Measurements from ENCODE around the gene SLC2A6.

The SLC2A6 gene

DNA sequence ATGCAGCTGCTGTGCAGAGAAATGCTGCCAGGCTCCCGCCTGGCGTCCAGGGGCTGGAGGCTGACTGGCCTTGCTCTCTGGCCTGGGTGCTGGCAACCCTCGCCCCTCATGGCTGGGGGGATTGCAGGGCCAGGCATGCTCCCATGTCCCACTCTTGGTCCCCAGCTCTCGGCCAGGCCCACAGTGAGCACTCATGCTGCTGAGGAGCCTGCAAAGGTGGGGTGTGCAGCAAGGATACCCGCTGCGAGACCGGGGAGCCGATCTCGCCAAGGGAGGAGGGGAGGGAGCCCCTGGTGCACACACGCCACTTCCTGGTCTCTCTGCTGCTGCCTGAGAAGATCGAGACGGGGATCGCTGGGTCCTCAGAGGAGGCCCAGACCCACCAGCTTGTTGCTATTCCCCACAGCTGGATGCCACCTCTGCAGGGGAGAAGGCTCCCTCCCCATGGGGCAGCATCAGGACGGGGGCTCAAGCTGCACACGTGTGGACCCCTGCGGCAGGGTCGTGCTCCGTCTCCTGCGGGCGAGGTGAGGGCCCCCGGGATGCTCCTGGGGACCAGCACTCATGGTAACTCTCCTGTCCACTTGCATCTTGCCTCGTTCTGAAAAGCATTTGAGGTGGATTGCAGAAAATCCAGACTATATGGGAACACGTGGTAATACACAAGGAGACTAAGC, 33.5 kb downstream of the SLC2A6 start:
- Mint-ChIP-seq H3K36me3 (peaks cover 0 to 2% of the 10 kb centered on the region in 2 donors), H3K9me3 (no peaks in the 10 kb centered on the region), H3K4me1 (peaks cover 17 to 18% of the 10 kb centered on the region in 2 donors), H3K4me3 (no peak overlapping the region), H3K27ac (no peak overlapping the region), H3K27me3 (no peaks in the 10 kb centered on the region)
- no peak for ATAC-seq (replicated peaks)
- no peak for DNase-seq

DNA sequence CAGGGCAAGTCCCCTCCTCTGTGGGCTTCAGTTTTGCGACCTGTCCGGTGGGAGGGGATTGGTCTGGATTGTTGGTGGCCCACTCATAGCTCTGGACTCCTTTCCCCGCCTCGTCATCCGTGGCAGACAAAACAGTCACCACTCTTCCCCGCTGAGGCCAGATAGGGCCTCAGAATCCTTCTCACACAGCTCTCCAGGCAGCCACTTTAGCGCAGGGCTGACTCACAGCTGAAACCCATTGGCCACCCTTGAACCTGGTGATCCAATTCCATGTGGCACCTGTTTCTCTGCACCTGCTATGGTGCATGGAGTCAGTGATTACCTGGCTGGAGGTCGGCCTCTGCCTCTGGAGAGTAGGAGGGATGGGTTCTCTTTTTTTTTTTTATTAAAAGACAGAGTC, 34.9 kb downstream of the SLC2A6 start:
- Mint-ChIP-seq H3K4me1 (peaks cover 27 to 32% of the 10 kb centered on the region in 2 donors), H3K4me3 (no peak overlapping the region), H3K9me3 (no peaks in the 10 kb centered on the region), H3K27me3 (no peaks in the 10 kb centered on the region), H3K36me3 (peaks cover 0 to 2% of the 10 kb centered on the region in 2 donors), H3K27ac (no peak overlapping the region)
- DNase-seq (no peak), ATAC-seq (replicated peaks) (no peak)

DNA sequence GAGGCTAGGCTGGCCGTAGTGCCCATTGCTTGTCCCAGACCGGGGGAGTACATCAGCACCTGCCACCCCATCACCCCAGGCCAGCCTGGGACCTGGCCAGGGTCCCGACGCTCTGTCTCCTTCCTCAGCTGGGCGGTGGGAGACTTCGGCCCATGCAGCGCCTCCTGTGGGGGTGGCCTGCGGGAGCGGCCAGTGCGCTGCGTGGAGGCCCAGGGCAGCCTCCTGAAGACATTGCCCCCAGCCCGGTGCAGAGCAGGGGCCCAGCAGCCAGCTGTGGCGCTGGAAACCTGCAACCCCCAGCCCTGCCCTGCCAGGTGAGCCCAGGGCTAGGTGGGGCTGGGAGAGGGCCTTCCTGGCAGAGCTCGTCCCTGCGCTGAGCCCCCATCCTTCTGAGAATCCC, 35.7 kb downstream of the SLC2A6 start:
- Mint-ChIP-seq H3K9me3 (no peaks in the 10 kb centered on the region), H3K36me3 (peaks cover 0 to 2% of the 10 kb centered on the region in 2 donors), H3K4me1 (peaks cover 27 to 34% of the 10 kb centered on the region in 2 donors), H3K4me3 (no peak overlapping the region), H3K27me3 (no peaks in the 10 kb centered on the region), H3K27ac (no peak overlapping the region)
- DNase-seq (no peak), ATAC-seq (replicated peaks) (no peak)

DNA sequence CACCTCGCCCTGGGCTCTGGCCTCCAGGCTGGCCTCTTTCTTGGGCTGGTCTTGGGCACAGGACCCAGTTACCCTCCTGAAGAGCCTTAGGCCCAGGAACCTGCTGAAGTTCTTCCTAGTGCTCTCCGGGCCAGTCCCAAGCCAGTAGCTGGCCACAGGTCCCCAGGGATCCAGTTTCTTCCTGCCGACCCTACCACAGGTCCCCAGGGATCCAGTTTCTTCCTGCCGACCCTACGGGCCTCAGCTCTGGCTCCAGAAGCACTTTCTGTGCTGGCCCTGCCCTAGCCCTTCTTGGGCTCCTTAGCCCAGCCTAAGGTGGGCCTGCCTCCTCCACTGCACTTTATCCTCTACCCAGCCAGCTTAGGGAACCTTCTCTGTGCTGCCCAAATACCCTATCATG, 37.3 kb downstream of the SLC2A6 start:
- Mint-ChIP-seq H3K27me3 (no peaks in the 10 kb centered on the region), H3K36me3 (peaks cover 0 to 2% of the 10 kb centered on the region in 2 donors), H3K9me3 (no peaks in the 10 kb centered on the region), H3K4me3 (peak overlapping the region; percentile 46 to 61), H3K4me1 (peaks cover 33 to 41% of the 10 kb centered on the region in 2 donors), H3K27ac (peak overlapping the region; percentile 89)
- DNase-seq (no peak), ATAC-seq (replicated peaks) (no peak)

- ATAC-seq (replicated peaks) = peak; percentile 87
- Mint-ChIP-seq H3K27ac (peak overlapping the region; percentile 89), H3K27me3 (no peaks in the 10 kb centered on the region), H3K36me3 (peaks cover 0 to 2% of the 10 kb centered on the region in 2 donors), H3K9me3 (no peaks in the 10 kb centered on the region), H3K4me3 (peak overlapping the region in 1 of 2 donors; percentile 42), H3K4me1 (peaks cover 33 to 41% of the 10 kb centered on the region in 2 donors)
- peak; percentile 42 for DNase-seq
These were observed 38.0 kb downstream of the SLC2A6 start for GRCh38 chr9:133440874-133441273.

- H3K27ac Mint-ChIP-seq = no peak overlapping the region
- no peaks in the 10 kb centered on the region for H3K9me3 Mint-ChIP-seq
- no peak overlapping the region for H3K4me3 Mint-ChIP-seq
- peaks cover 33 to 41% of the 10 kb centered on the region in 2 donors for H3K4me1 Mint-ChIP-seq
- peaks cover 0 to 2% of the 10 kb centered on the region in 2 donors for H3K36me3 Mint-ChIP-seq
- DNase-seq (no peak), ATAC-seq (replicated peaks) (peak in 1 of 2 donors; percentile 51)
- peaks cover 0 to 3% of the 10 kb centered on the region in 2 donors for H3K27me3 Mint-ChIP-seq
These were observed 39.6 kb downstream of the SLC2A6 start for GRCh38 chr9:133439337-133439736.

GRCh38 chr9:133437753-133438531, 41.0 kb downstream of the SLC2A6 start:
- H3K27ac Mint-ChIP-seq = peak overlapping the region; percentile 31
- peaks cover 33 to 41% of the 10 kb centered on the region in 2 donors for H3K4me1 Mint-ChIP-seq
- H3K27me3 Mint-ChIP-seq = peaks cover 0 to 3% of the 10 kb centered on the region in 2 donors
- H3K36me3 Mint-ChIP-seq = peaks cover 0 to 2% of the 10 kb centered on the region in 2 donors
- no peaks in the 10 kb centered on the region for H3K9me3 Mint-ChIP-seq
- DNase-seq = no peak
- ATAC-seq (replicated peaks) = peak; percentile 36 to 46
- no peak overlapping the region for H3K4me3 Mint-ChIP-seq

DNA sequence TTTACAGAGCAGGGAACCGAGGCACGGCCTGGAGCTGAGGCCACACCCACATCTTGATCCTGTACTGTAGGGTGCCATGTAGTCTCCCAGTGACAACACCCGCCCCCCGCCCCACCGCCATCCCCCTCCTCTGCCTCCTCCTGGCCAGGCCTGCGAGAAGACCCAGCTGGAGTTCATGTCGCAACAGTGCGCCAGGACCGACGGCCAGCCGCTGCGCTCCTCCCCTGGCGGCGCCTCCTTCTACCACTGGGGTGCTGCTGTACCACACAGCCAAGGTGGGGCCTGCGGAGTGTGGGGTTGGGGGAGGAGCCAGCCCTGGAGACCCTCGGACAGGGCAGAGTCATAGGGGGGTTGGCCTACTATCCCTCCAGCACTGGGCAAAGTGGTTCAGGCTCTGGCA, 42.2 kb downstream of the SLC2A6 start:
- Mint-ChIP-seq H3K4me1 (peaks cover 28 to 36% of the 10 kb centered on the region in 2 donors), H3K4me3 (no peak overlapping the region), H3K27me3 (peaks cover 0 to 3% of the 10 kb centered on the region in 2 donors), H3K27ac (no peak overlapping the region), H3K9me3 (no peaks in the 10 kb centered on the region), H3K36me3 (peaks cover 0 to 1% of the 10 kb centered on the region in 2 donors)
- DNase-seq (no peak), ATAC-seq (replicated peaks) (no peak)

DNA sequence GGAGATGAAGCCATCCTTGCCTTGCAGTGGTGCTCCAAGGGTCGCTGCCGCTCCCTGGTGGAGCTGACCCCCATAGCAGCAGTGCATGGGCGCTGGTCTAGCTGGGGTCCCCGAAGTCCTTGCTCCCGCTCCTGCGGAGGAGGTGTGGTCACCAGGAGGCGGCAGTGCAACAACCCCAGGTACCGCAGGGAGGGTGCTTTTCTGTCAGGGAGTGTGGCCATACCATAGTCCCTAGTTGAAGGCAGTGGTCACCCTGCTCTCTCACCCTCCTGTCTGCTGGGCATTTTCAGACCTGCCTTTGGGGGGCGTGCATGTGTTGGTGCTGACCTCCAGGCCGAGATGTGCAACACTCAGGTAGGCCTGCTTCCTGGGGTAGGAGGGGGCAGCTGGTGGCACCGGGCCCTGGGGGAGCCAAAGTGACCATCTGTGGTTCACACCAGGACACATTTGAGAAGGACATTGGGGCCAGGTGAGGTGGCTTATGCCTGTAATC, 45.5 kb downstream of the SLC2A6 start:
- DNase-seq (no peak), ATAC-seq (replicated peaks) (no peak)
- peaks cover 3 to 7% of the 10 kb centered on the region in 2 donors for H3K27me3 Mint-ChIP-seq
- H3K36me3 Mint-ChIP-seq = no peaks in the 10 kb centered on the region
- H3K9me3 Mint-ChIP-seq = no peaks in the 10 kb centered on the region
- peaks cover 8 to 18% of the 10 kb centered on the region in 2 donors for H3K4me1 Mint-ChIP-seq
- no peak overlapping the region for H3K27ac Mint-ChIP-seq
- no peak overlapping the region for H3K4me3 Mint-ChIP-seq

GRCh38 chr9:133430244-133430643, 48.7 kb downstream of the SLC2A6 start:
- ATAC-seq (replicated peaks) (no peak), DNase-seq (no peak)
- H3K4me3 Mint-ChIP-seq = no peak overlapping the region
- peaks cover 14 to 33% of the 10 kb centered on the region in 2 donors for H3K27me3 Mint-ChIP-seq
- peaks cover 5 to 19% of the 10 kb centered on the region in 2 donors for H3K4me1 Mint-ChIP-seq
- H3K9me3 Mint-ChIP-seq = no peaks in the 10 kb centered on the region
- H3K27ac Mint-ChIP-seq = no peak overlapping the region
- no peaks in the 10 kb centered on the region for H3K36me3 Mint-ChIP-seq

GRCh38 chr9:133429641-133430161, 49.2 kb downstream of the SLC2A6 start:
- no peak for DNase-seq

GRCh38 chr9:133429214-133429613, 49.7 kb downstream of the SLC2A6 start:
- Mint-ChIP-seq H3K9me3 (no peaks in the 10 kb centered on the region), H3K4me3 (peak overlapping the region; percentile 76 to 83)
- ATAC-seq (replicated peaks) = no peak

More at GRCh38 chr9:133429641-133430161, 49.2 kb downstream of the SLC2A6 start:
- no peaks in the 10 kb centered on the region for H3K9me3 Mint-ChIP-seq
- no peak overlapping the region for H3K27ac Mint-ChIP-seq
- H3K36me3 Mint-ChIP-seq = no peaks in the 10 kb centered on the region
- peak; percentile 56 to 57 for ATAC-seq (replicated peaks)
- peaks cover 13 to 37% of the 10 kb centered on the region in 2 donors for H3K27me3 Mint-ChIP-seq
- peaks cover 5 to 19% of the 10 kb centered on the region in 2 donors for H3K4me1 Mint-ChIP-seq
- H3K4me3 Mint-ChIP-seq = peak overlapping the region; percentile 76 to 83

DNA sequence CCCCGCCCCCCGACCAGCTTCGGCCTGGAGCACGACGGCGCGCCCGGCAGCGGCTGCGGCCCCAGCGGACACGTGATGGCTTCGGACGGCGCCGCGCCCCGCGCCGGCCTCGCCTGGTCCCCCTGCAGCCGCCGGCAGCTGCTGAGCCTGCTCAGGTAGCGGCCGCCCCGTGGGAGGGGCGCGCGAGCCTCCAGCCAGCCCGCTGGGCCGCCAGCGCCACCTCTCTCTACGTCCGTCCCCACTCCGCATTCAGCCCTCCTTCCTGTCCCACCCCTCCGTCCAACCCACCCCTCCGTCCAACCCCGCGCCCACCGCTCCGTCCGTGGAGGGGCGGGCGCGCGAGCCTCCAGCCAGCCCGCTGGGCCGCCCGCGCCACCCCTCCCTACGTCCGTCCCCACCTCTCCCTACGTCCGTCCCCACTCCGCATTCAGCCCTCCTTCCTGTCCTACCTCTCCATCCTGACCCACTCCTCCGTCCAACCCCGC, 50.2 kb downstream of the SLC2A6 start:
- no peak for DNase-seq
- Mint-ChIP-seq H3K9me3 (no peaks in the 10 kb centered on the region), H3K4me3 (peak overlapping the region; percentile 65 to 75), H3K36me3 (no peaks in the 10 kb centered on the region), H3K4me1 (peaks cover 5 to 19% of the 10 kb centered on the region in 2 donors), H3K27me3 (peaks cover 12 to 45% of the 10 kb centered on the region in 2 donors), H3K27ac (no peak overlapping the region)
- peak; percentile 65 to 69 for ATAC-seq (replicated peaks)

More at GRCh38 chr9:133429214-133429613, 49.7 kb downstream of the SLC2A6 start:
- no peak overlapping the region for H3K27ac Mint-ChIP-seq
- no peaks in the 10 kb centered on the region for H3K36me3 Mint-ChIP-seq
- peaks cover 12 to 42% of the 10 kb centered on the region in 2 donors for H3K27me3 Mint-ChIP-seq
- DNase-seq = no peak
- H3K4me1 Mint-ChIP-seq = peaks cover 5 to 19% of the 10 kb centered on the region in 2 donors

DNA sequence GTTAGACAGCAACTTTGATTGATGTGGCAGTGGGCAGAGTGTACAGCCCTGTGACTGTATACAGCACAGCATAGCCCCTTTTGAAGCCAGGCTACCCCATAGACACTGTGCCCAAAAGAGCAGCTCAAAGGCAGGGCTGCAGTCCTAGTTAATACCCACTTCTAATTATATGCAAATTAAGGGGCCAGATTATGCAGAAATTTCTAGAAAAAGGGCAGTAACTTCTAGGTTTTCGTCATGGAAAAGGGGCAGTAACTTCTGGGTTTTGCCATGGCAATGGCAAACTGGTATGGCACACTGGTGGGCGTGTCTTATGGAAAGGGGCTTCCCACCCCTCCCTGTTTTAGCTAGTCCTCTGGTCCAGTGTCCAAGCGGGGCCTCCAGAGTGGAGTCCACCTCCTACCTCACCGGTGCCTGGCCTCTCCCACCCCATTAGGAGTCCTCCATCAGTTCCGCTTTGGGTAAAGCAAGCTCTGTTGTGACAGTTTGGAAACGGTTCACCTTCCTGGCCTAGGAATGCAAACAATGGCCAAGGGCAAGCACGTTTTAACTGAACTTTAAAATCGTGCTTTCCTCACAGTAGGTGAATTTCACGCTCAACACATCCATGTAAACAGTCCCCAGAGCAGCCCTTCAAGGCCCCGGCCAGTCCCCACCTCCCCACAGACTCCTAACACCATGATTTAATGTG, 51.1 kb downstream of the SLC2A6 start:
- Mint-ChIP-seq H3K4me1 (peaks cover 5 to 19% of the 10 kb centered on the region in 2 donors), H3K9me3 (no peaks in the 10 kb centered on the region), H3K27ac (no peak overlapping the region), H3K36me3 (no peaks in the 10 kb centered on the region), H3K27me3 (peaks cover 12 to 45% of the 10 kb centered on the region in 2 donors), H3K4me3 (peak overlapping the region; percentile 36 to 41)
- no peak for ATAC-seq (replicated peaks)
- no peak for DNase-seq

Data from stimulated activated naive B cell treated with anti-CD40 and anti-IgM and Interleukin-4, amounts not matched to agents 10 μg/mL and 1 μg/mL and 100 μg/mL, for 72 hours (primary cell).